HFFc6 (cell line): ENCODE data around the gene ACAD8. TPM values are rescaled to one million over a fixed set of nuclear protein-coding genes. Genes with fewer than 3 reads are reported as not detected.

ENCODE experiments used
- DNase-seq: peaks from one replicate; pipeline ENCODE4 v3.0.0-alpha.2; 2018
- H3K27ac Mint-ChIP-seq: 2 replicates; pipeline ENCODE4 v1.8.0; 2020; ENCODE audit warnings: mild to moderate bottlenecking, mixed read lengths
- H3K27me3 Mint-ChIP-seq: 2 replicates; pipeline ENCODE4 v1.8.0; 2021; ENCODE audit warnings: mild to moderate bottlenecking, moderate library complexity, mixed read lengths; ENCODE audit not compliant: insufficient read depth
- H3K36me3 Mint-ChIP-seq: 2 replicates; pipeline ENCODE4 v1.8.0; 2021; ENCODE audit warnings: low read depth, mixed read lengths
- H3K4me1 Mint-ChIP-seq: 2 replicates; pipeline ENCODE4 v1.8.0; 2020; ENCODE audit warnings: low read depth, mixed read lengths
- H3K4me3 Mint-ChIP-seq: 2 replicates; pipeline ENCODE4 v1.8.0; 2020; ENCODE audit warnings: mild to moderate bottlenecking, moderate library complexity, mixed read lengths
- H3K9me3 Mint-ChIP-seq: 2 replicates; pipeline ENCODE4 v1.8.0; 2020; ENCODE audit warnings: mild to moderate bottlenecking, mixed read lengths
- CTCF ChIP-seq: fragments of 200-600 bp; sonication (generic); IDR thresholded peaks from 2 replicates; pipeline ENCODE4 v1.5.0; 2021; ENCODE audit warnings: antibody characterized with exemption, mild to moderate bottlenecking
- total RNA-seq, 6 experiments: library from RNA; stranded (reverse); fragmentation: NEBNext Ultra II Directional; extraction: Animal tissue kit (Norgen Biotek cat#: 25700); gene quantifications; 2 replicates in 1 of 6; 3 replicates in 5 of 6; pipeline ENCODE4 v1.2.3, GENCODE V29; 2021

The ACAD8 gene
- total RNA-seq, 6 experiments from 2014 or later, result 11.8 to 15.7 (median 13.8) TPM

- Mint-ChIP-seq H3K4me1 (peaks cover 18% of the 10 kb centered on the region), H3K27ac (no peak overlapping the region), H3K36me3 (no peaks in the 10 kb centered on the region), H3K4me3 (no peak overlapping the region), H3K9me3 (no peaks in the 10 kb centered on the region), H3K27me3 (peaks cover 5% of the 10 kb centered on the region; the same call in 1 of the 2 replicates)
- TF ChIP-seq CTCF, result no peak
- DNase-seq, result no peak
Observed at GRCh38 chr11:134264966-134265764, 11.8 kb downstream of the ACAD8 start.

- Mint-ChIP-seq H3K4me3 (no peak overlapping the region; the same call in 1 of the 2 replicates), H3K36me3 (no peaks in the 10 kb centered on the region), H3K27ac (peak overlapping the region; percentile 3; the same call in 1 of the 2 replicates), H3K27me3 (peaks cover 12% of the 10 kb centered on the region), H3K4me1 (peaks cover 18% of the 10 kb centered on the region), H3K9me3 (no peaks in the 10 kb centered on the region)
- DNase-seq, result no peak
- TF ChIP-seq CTCF, result no peak
Observed at GRCh38 chr11:134266440-134266839, 13.1 kb downstream of the ACAD8 start.

- no peak for TF ChIP-seq CTCF
- no peaks in the 10 kb centered on the region for H3K36me3 Mint-ChIP-seq
- H3K4me1 Mint-ChIP-seq, result peaks cover 18% of the 10 kb centered on the region
- peak; percentile 67 for DNase-seq
- peaks cover 12% of the 10 kb centered on the region for H3K27me3 Mint-ChIP-seq
- H3K4me3 Mint-ChIP-seq, result no peak overlapping the region; the same call in 1 of the 2 replicates
- H3K9me3 Mint-ChIP-seq, result no peaks in the 10 kb centered on the region
- peak overlapping the region; percentile 3; the same call in 1 of the 2 replicates for H3K27ac Mint-ChIP-seq
Observed at GRCh38 chr11:134266841-134267251, 13.5 kb downstream of the ACAD8 start.

GRCh38 chr11:134267461-134267860 is 14.1 kb downstream of the ACAD8 start:
- no peak overlapping the region for H3K27ac Mint-ChIP-seq

GRCh38 chr11:134267966-134268365 is 14.6 kb downstream of the ACAD8 start:
- no peak overlapping the region for H3K27ac Mint-ChIP-seq
- no peak for DNase-seq
- no peak for TF ChIP-seq CTCF

More at GRCh38 chr11:134267461-134267860, 14.1 kb downstream of the ACAD8 start:
- Mint-ChIP-seq H3K4me3 (no peak overlapping the region), H3K27me3 (peaks cover 12% of the 10 kb centered on the region), H3K9me3 (no peaks in the 10 kb centered on the region), H3K36me3 (no peaks in the 10 kb centered on the region), H3K4me1 (peaks cover 18% of the 10 kb centered on the region)
- TF ChIP-seq CTCF, result no peak
- no peak for DNase-seq

More at GRCh38 chr11:134267966-134268365, 14.6 kb downstream of the ACAD8 start:
- Mint-ChIP-seq H3K4me1 (peaks cover 18% of the 10 kb centered on the region), H3K4me3 (no peak overlapping the region), H3K36me3 (no peaks in the 10 kb centered on the region), H3K9me3 (no peaks in the 10 kb centered on the region), H3K27me3 (peaks cover 17% of the 10 kb centered on the region)
